Caco-2 (cell line): ENCODE measurements around the gene VPS13D. TPM values are rescaled to one million over a fixed set of nuclear protein-coding genes. Genes with fewer than 3 reads are reported as not detected.

Source experiments
- BruUV-seq: library from RNA; stranded (reverse); fragments of 400-500 nt; replicated peaks from 2 replicates; lab custom pipeline; 2021; lab: Mats Ljungman, UMichigan
- CTCF ChIA-PET: fragments of 300-600 bp; sonication (Branson Sonifier 250); formaldehyde crosslinking; loops from one replicate; lab custom pipeline; 2022; ENCODE audit warnings: antibody characterized with exemption; lab: Charles Lee
- POLR2A ChIA-PET: fragments of 300-600 bp; sonication (Branson Sonifier 250); formaldehyde crosslinking; loops from one replicate; lab custom pipeline; 2022; ENCODE audit warnings: antibody characterized with exemption; lab: Charles Lee
- DNase-seq, 2 experiments: peaks; one replicate each; pipeline versions ENCODE4 v3.0.0 to v3.0.0-alpha.2; 2020 to 2022
- H3K27me3 ChIP-seq: replicated peaks from 2 replicates; pipeline ENCODE4 v1.6.0; 2011; ENCODE audit warnings: low read length; ENCODE audit not compliant: control insufficient read depth, insufficient read depth
- H3K36me3 ChIP-seq: 2 replicates; pipeline ENCODE4 v1.5.1; 2011; ENCODE audit warnings: low read length; ENCODE audit not compliant: control insufficient read depth, insufficient read depth
- H3K4me1 ChIP-seq: fragments of 250-450 bp; sonication (Bioruptor Pico); 2 replicates; pipeline ENCODE4 v1.5.1; 2020; ENCODE audit warnings: mild to moderate bottlenecking
- H3K4me3 ChIP-seq: 2 replicates; pipeline ENCODE4 v1.5.1; 2011; ENCODE audit warnings: low read depth, mild to moderate bottlenecking, control low read depth, low read length
- H3K9me3 ChIP-seq: fragments of 250-450 bp; sonication (Bioruptor Pico); 2 replicates; pipeline ENCODE4 v1.5.1; 2020; ENCODE audit warnings: mild to moderate bottlenecking, moderate library complexity
- H3K27ac Mint-ChIP-seq: one replicate; pipeline ENCODE4 v1.8.0; 2022; ENCODE audit warnings: mixed read lengths; ENCODE audit not compliant: unreplicated experiment
- H3K27me3 Mint-ChIP-seq: one replicate; pipeline ENCODE4 v1.8.0; 2022; ENCODE audit warnings: mixed read lengths; ENCODE audit not compliant: insufficient read depth, unreplicated experiment
- H3K36me3 Mint-ChIP-seq: one replicate; pipeline ENCODE4 v1.8.0; 2022; ENCODE audit warnings: mild to moderate bottlenecking, mixed read lengths; ENCODE audit not compliant: insufficient read depth, unreplicated experiment
- H3K4me1 Mint-ChIP-seq: one replicate; pipeline ENCODE4 v1.8.0; 2022; ENCODE audit warnings: low read depth, mixed read lengths; ENCODE audit not compliant: unreplicated experiment
- H3K4me3 Mint-ChIP-seq: one replicate; pipeline ENCODE4 v1.8.0; 2022; ENCODE audit warnings: mild to moderate bottlenecking, moderate library complexity, mixed read lengths; ENCODE audit not compliant: unreplicated experiment
- H3K9me3 Mint-ChIP-seq: one replicate; pipeline ENCODE4 v1.8.0; 2022; ENCODE audit warnings: mixed read lengths; ENCODE audit not compliant: unreplicated experiment
- intact Hi-C: fragments of 100-400 bp; cut with micrococcal nuclease; formaldehyde crosslinking; loops from one replicate; pipeline ENCODE4 v1.10.0; 2022; ENCODE audit not compliant: unreplicated experiment
- total RNA-seq: library from RNA; stranded (reverse); gene quantifications from 2 replicates; pipeline ENCODE4 v1.2.3, GENCODE V29; 2022
- TF ChIP-seq, protein P1 (sequence below), 2 experiments: fragments of 200-600 bp in 1 of 2; IDR thresholded peaks; 1 replicate in 1 of 2; 2 replicates in 1 of 2; pipeline versions ENCODE4 v1.5.1 to v1.8.0; 2011 to 2022; ENCODE audit warnings: antibody characterized with exemption in 1 of 2, control low read depth in 1 of 2, inconsistent platforms in 1 of 2, low read depth in 1 of 2, low read length in 1 of 2, mild to moderate bottlenecking in 1 of 2, moderate library complexity in 1 of 2; ENCODE audit not compliant: insufficient read depth in 1 of 2, severe bottlenecking in 1 of 2, unreplicated experiment in 1 of 2

The VPS13D gene
- total RNA-seq, 1 experiment from 2014 or later: 25.6 TPM

DNA sequence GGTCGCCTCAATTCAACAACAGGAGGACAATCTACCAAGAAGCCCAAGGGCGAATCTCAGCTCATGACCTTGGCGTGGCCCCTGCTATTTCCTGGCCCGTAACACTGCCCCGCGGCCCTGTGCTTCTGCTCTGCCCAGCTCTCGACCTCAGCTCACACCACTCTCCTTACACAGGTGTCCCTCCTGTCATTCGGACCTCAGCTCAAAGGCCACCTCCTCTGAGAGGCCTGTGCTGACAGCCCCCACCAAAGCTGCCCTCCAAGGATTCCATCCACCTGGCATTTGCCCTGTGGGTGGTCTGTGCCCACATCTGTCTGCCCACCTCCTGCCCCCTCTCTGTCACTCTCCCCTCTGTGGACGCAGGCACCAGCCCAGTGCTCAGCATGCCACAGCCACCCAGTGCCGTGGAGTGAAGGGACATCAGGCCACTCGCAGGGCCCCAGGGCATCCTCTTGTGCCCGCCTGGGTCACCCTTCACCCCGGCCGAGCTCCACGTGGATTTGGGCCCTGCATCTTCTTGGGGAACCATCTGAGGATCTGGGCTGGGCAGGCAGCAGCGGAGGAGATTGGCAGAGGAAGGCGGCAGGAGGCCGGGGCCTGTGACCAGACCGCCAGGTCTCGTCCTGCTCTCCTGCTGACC, 317.9 kb downstream of the VPS13D start:
- ChIA-PET POLR2A (no interaction called here), CTCF (no interaction called here)
- no TSS peak for BruUV-seq
- Histone ChIP-seq H3K36me3 (no peaks in the 10 kb centered on the region), H3K4me1 (peaks cover 14% of the 10 kb centered on the region), H3K9me3 (no peaks in the 10 kb centered on the region), H3K4me3 (no peak overlapping the region), H3K27me3 (no peaks in the 10 kb centered on the region)
- H3K4me3 Mint-ChIP-seq: no peak overlapping the region
- peaks cover 7% of the 10 kb centered on the region for H3K4me1 Mint-ChIP-seq
- no peak overlapping the region for H3K27ac Mint-ChIP-seq
- H3K9me3 Mint-ChIP-seq: no peaks in the 10 kb centered on the region
- H3K36me3 Mint-ChIP-seq: no peaks in the 10 kb centered on the region
- intact Hi-C loops: no loop called here
- DNase-seq: no peak
- TF ChIP-seq, protein P1, sequence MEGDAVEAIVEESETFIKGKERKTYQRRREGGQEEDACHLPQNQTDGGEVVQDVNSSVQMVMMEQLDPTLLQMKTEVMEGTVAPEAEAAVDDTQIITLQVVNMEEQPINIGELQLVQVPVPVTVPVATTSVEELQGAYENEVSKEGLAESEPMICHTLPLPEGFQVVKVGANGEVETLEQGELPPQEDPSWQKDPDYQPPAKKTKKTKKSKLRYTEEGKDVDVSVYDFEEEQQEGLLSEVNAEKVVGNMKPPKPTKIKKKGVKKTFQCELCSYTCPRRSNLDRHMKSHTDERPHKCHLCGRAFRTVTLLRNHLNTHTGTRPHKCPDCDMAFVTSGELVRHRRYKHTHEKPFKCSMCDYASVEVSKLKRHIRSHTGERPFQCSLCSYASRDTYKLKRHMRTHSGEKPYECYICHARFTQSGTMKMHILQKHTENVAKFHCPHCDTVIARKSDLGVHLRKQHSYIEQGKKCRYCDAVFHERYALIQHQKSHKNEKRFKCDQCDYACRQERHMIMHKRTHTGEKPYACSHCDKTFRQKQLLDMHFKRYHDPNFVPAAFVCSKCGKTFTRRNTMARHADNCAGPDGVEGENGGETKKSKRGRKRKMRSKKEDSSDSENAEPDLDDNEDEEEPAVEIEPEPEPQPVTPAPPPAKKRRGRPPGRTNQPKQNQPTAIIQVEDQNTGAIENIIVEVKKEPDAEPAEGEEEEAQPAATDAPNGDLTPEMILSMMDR (IDR thresholded peaks at IDR 0.05; ENCODE audit: insufficient read depth in 1 of 2, low read depth in 1 of 2, low read length in 1 of 2, severe bottlenecking in 1 of 2, unreplicated experiment in 1 of 2): no peak
- H3K27me3 Mint-ChIP-seq: no peaks in the 10 kb centered on the region

DNA sequence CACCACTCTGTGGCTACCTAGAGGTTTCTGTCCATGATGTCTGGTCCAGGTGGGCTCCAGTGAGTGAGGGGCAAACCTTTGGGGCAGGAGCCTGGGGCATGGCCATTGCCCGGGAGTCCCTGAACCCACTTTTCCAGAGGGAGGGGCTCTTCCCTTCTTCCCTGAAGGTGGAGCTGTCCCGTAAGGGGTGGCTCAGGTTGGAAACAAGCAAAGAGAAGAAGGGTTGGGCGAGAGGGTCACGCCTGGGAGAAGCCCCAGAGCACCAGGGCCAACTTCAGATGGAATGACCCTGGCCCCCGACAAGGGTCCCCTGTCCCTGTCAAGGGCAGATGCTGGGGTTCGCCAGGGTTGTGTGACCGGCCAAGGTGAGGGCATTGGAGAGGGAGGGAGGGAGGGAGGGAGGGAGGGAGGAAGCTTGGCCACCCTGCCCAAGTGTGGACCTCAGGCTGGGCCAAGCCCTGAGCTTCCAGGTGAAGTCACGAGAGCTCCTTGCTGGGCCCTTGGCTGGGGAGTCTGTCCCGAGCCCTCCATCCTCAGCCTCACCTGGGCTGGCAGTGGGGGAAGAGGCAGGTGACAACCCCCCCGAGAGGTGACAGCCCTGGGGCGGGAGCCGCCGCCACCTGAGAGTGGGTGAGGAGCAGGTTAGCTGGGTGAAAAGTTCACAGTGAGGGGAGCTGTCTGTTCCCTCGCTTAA, 318.6 kb downstream of the VPS13D start:
- H3K36me3 ChIP-seq: no peaks in the 10 kb centered on the region
- Mint-ChIP-seq H3K36me3 (no peaks in the 10 kb centered on the region), H3K4me3 (no peak overlapping the region), H3K27me3 (no peaks in the 10 kb centered on the region), H3K9me3 (no peaks in the 10 kb centered on the region), H3K4me1 (peaks cover 7% of the 10 kb centered on the region), H3K27ac (no peak overlapping the region)
- no TSS peak for BruUV-seq
- no peak for DNase-seq
- intact Hi-C loops: no loop called here
- H3K4me3 ChIP-seq: no peak overlapping the region
- no peaks in the 10 kb centered on the region for H3K9me3 ChIP-seq
- ChIA-PET POLR2A (interaction anchor here (0.6 kb wide), 1 partner anchor 113 kb away, joined by 4 read pairs; no protein-coding TSS in a partner anchor), CTCF (no interaction called here)
- TF ChIP-seq, protein P1 (IDR thresholded peaks at IDR 0.05; ENCODE audit: insufficient read depth in 1 of 2, low read depth in 1 of 2, low read length in 1 of 2, severe bottlenecking in 1 of 2, unreplicated experiment in 1 of 2): no peak
- peaks cover 14% of the 10 kb centered on the region for H3K4me1 ChIP-seq
- H3K27me3 ChIP-seq: no peaks in the 10 kb centered on the region

DNA sequence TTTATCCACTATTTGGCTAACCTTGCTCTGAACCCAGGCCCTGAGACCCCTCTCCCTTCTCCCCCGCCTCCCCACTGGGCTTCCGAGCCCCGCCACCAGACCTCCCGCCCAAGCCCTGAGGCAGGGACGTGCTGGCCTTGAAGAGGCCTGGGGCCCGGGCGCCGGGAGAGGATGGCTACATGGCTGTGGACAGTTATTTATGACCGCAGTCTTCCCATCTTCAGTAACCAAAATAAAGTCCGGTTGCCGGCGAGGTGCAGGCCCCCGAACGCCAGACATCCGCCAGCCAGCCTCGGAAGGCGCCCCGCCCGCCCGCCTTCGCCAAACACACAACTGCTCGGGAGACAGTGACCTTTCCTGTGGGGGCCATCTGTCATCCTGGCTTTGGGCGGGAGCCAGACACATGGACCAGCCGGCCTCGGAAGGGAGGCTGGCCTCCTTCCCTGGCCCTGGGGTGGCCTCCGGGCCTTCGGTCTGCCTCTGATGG, 319.2 kb downstream of the VPS13D start:
- intact Hi-C loops: no loop called here
- peak overlapping the region; percentile 90 for H3K27ac Mint-ChIP-seq
- H3K9me3 Mint-ChIP-seq: no peaks in the 10 kb centered on the region
- peaks cover 7% of the 10 kb centered on the region for H3K4me1 Mint-ChIP-seq
- CTCF ChIA-PET: no interaction called here
- no peaks in the 10 kb centered on the region for H3K36me3 Mint-ChIP-seq
- TF ChIP-seq, protein P1 (IDR thresholded peaks at IDR 0.05; ENCODE audit: insufficient read depth in 1 of 2, low read depth in 1 of 2, low read length in 1 of 2, severe bottlenecking in 1 of 2, unreplicated experiment in 1 of 2): no peak
- H3K9me3 ChIP-seq: no peaks in the 10 kb centered on the region
- no peaks in the 10 kb centered on the region for H3K27me3 ChIP-seq
- H3K36me3 ChIP-seq: no peaks in the 10 kb centered on the region
- H3K4me3 ChIP-seq: no peak overlapping the region
- POLR2A ChIA-PET: interaction anchor here (0.6 kb wide), 1 partner anchor 114 kb away, joined by 4 read pairs; no protein-coding TSS in a partner anchor
- BruUV-seq: no TSS peak
- no peak for DNase-seq
- no peak overlapping the region for H3K4me3 Mint-ChIP-seq
- H3K4me1 ChIP-seq: peaks cover 14% of the 10 kb centered on the region
- H3K27me3 Mint-ChIP-seq: no peaks in the 10 kb centered on the region
